ENCODE data around the gene MICAL1.

DNA sequence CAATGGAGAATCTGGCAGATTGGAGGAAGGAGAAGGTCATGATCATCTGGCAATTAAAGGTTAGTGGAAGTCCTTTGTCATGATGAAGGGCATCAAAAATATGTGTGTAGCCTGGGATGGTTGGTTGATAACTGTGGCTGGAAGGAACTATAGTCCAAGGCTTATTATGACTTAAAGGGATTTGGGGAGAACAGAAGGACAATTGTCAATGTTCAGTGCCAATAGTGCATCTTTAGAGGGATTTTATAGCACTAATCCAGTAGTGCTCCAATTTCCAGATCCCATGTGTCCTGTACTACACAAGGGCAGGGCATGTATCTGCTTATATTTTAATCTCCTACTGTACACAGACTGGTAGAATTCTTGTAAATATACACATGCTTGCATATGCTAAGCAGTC lies 32.4 kb upstream of the MICAL1 start:
- TF ChIP-seq, protein P1, sequence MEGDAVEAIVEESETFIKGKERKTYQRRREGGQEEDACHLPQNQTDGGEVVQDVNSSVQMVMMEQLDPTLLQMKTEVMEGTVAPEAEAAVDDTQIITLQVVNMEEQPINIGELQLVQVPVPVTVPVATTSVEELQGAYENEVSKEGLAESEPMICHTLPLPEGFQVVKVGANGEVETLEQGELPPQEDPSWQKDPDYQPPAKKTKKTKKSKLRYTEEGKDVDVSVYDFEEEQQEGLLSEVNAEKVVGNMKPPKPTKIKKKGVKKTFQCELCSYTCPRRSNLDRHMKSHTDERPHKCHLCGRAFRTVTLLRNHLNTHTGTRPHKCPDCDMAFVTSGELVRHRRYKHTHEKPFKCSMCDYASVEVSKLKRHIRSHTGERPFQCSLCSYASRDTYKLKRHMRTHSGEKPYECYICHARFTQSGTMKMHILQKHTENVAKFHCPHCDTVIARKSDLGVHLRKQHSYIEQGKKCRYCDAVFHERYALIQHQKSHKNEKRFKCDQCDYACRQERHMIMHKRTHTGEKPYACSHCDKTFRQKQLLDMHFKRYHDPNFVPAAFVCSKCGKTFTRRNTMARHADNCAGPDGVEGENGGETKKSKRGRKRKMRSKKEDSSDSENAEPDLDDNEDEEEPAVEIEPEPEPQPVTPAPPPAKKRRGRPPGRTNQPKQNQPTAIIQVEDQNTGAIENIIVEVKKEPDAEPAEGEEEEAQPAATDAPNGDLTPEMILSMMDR (IDR thresholded peaks at IDR 0.05) = no peak
- TF ChIP-seq POLR2AphosphoS5 (IDR thresholded peaks at IDR 0.05) (no peak), POLR2A (IDR thresholded peaks at IDR 0.05; ENCODE audit: low read depth) (no peak)

Data from esophagus muscularis mucosa (tissue), 3 donors.